Endothelial cell of umbilical vein (primary cell): Measurements from ENCODE around the gene PLA2G4F. TPM values are rescaled to one million over a fixed set of nuclear protein-coding genes. Genes with fewer than 3 reads are reported as not detected.

Experiments used
- BruUV-seq: library from RNA; stranded (reverse); fragments of 400-500 nt; replicated peaks from 2 replicates; lab custom pipeline; 2021; lab: Mats Ljungman, UMichigan
- CTCF ChIA-PET: fragments of 300-600, 350-600 bp; sonication (Branson Sonifier 250); formaldehyde crosslinking; loops from one replicate; lab custom pipeline; 2021; ENCODE audit warnings: antibody characterized with exemption, inconsistent platforms; lab: Charles Lee
- POLR2A ChIA-PET: fragments of 300-600, 350-600 bp; sonication (Branson Sonifier 250); formaldehyde crosslinking; loops from one replicate; lab custom pipeline; 2021; ENCODE audit warnings: antibody characterized with exemption, inconsistent platforms; lab: Charles Lee
- DNase-seq: peaks from one replicate; pipeline ENCODE4 v3.0.0-alpha.2; 2011; ENCODE audit warnings: low read depth, low spot score
- FAIRE-seq: peaks from 2 replicates; lab custom pipeline; 2011; peaks lifted over from hg19 to GRCh38; lab: Jason Lieb, UNC
- H2AFZ ChIP-seq: 2 replicates; pipeline ENCODE4 v1.6.0; 2012; ENCODE audit warnings: low read depth, low read length, control low read depth, inconsistent platforms
- H3K27ac ChIP-seq: 2 replicates; pipeline ENCODE4 v1.5.1; 2011; ENCODE audit warnings: low read depth, mild to moderate bottlenecking, control low read depth, low read length, moderate library complexity; ENCODE audit not compliant: insufficient read depth
- H3K27me3 ChIP-seq, 2 experiments: 2 replicates each; pipeline versions ENCODE4 v1.6.0 to v1.6.1; 2011; ENCODE audit warnings: low read length in 2 of 2, mixed read lengths in 1 of 2; ENCODE audit not compliant: control insufficient read depth in 2 of 2, insufficient read depth in 2 of 2
- H3K36me3 ChIP-seq, 2 experiments: 2 replicates in 1 of 2; 3 replicates in 1 of 2; pipeline ENCODE4 v1.5.1; 2011; ENCODE audit warnings: low read length in 2 of 2, mild to moderate bottlenecking in 1 of 2, moderate library complexity in 1 of 2; ENCODE audit not compliant: control insufficient read depth in 2 of 2, insufficient read depth in 2 of 2; ENCODE audit errors: extremely low read depth in 1 of 2
- H3K4me1 ChIP-seq: 3 replicates; pipeline ENCODE4 v1.5.1; 2011; ENCODE audit warnings: mild to moderate bottlenecking, low read length; ENCODE audit not compliant: control insufficient read depth, insufficient read depth; ENCODE audit errors: extremely low read depth
- H3K4me2 ChIP-seq: 2 replicates; pipeline ENCODE4 v1.6.1; 2011; ENCODE audit warnings: low read length, control low read depth, mixed read lengths; ENCODE audit not compliant: insufficient read depth
- H3K4me3 ChIP-seq, 3 experiments: fragments of 200-600 bp in 1 of 3; sonication (generic), shearing (Covaris generic) in 1 of 3; replicated peaks in 1 of 3; 2 replicates each; pipeline ENCODE4 v1.5.1; 2011 to 2016; ENCODE audit warnings: control low read depth in 3 of 3, low read length in 3 of 3, mild to moderate bottlenecking in 2 of 3, inconsistent platforms in 1 of 3, low read depth in 1 of 3, moderate library complexity in 1 of 3; ENCODE audit not compliant: insufficient read depth in 1 of 3
- H3K79me2 ChIP-seq: 2 replicates; pipeline ENCODE4 v1.6.0; 2012; ENCODE audit warnings: low read length, inconsistent platforms; ENCODE audit not compliant: control insufficient read depth, insufficient read depth
- H3K9ac ChIP-seq: replicated peaks from 2 replicates; pipeline ENCODE3; 2011; ENCODE audit warnings: low read length, control low read depth; ENCODE audit not compliant: insufficient read depth; ENCODE audit errors: extremely low read depth
- H3K9me1 ChIP-seq: replicated peaks from 3 replicates; pipeline ENCODE4 v1.6.0; 2011; ENCODE audit warnings: mild to moderate bottlenecking, low read length; ENCODE audit not compliant: control insufficient read depth, insufficient read depth; ENCODE audit errors: extremely low read depth
- H3K9me3 ChIP-seq: replicated peaks from 2 replicates; pipeline ENCODE4 v1.5.1; 2012; ENCODE audit warnings: low read length, inconsistent platforms; ENCODE audit not compliant: control insufficient read depth, insufficient read depth
- H4K20me1 ChIP-seq: replicated peaks from 2 replicates; pipeline ENCODE3; 2011; ENCODE audit warnings: mild to moderate bottlenecking, low read length; ENCODE audit not compliant: control insufficient read depth, insufficient read depth; ENCODE audit errors: extremely low read depth
- CTCF ChIP-seq, 2 donors: IDR thresholded peaks; 1 replicate in 1 of 2; 2 replicates in 1 of 2; pipeline ENCODE4 v1.5.1; 2011; ENCODE audit warnings: low read length in 2 of 2, mild to moderate bottlenecking in 2 of 2, moderate library complexity in 2 of 2, control low read depth in 1 of 2, inconsistent platforms in 1 of 2, low read depth in 1 of 2; ENCODE audit not compliant: insufficient read depth in 1 of 2; ENCODE audit errors: extremely low read depth in 1 of 2
- MAX ChIP-seq: IDR thresholded peaks from 2 replicates; pipeline ENCODE4 v1.6.1; 2011; ENCODE audit not compliant: insufficient read depth, insufficient read length
- MYC ChIP-seq: IDR thresholded peaks from one replicate; pipeline ENCODE4 v1.6.1; 2011; ENCODE audit warnings: mild to moderate bottlenecking, low read depth, low read length
- POLR2A ChIP-seq: IDR thresholded peaks from 2 replicates; pipeline ENCODE4 v1.6.1; 2012; ENCODE audit warnings: low read depth, mild to moderate bottlenecking, control low read depth, low read length
- POLR2AphosphoS5 ChIP-seq: IDR thresholded peaks from 2 replicates; pipeline ENCODE4 v1.6.1; 2012; ENCODE audit warnings: low read depth, mild to moderate bottlenecking, control low read depth, low read length, moderate library complexity; ENCODE audit not compliant: insufficient read depth
- dilution Hi-C: fragments of 300-500 bp; cut with MboI; formaldehyde crosslinking; loops from one replicate; pipeline ENCODE4 v1.15.0; 2019; ENCODE audit warnings: low sequenced_read_pairs; ENCODE audit not compliant: extremely low pct_ligation_motif_present
- intact Hi-C: fragments of 100-400 bp; cut with micrococcal nuclease; formaldehyde crosslinking; loops from one replicate; pipeline ENCODE4 v1.10.0; 2022
- polyA plus RNA-seq, 4 experiments: library from polyadenylated mRNA; depleted of rRNA in 3 of 4; stranded (reverse) in 3 of 4; unstranded in 1 of 4; fragments of >200 nt; gene quantifications; 2 replicates each; pipeline versions ENCODE4 v1.2.1 to v1.2.3, GENCODE V29; 2011 to 2012; ENCODE audit warnings: missing spikeins in 1 of 4
- total RNA-seq: library from RNA; stranded (reverse); gene quantifications from 2 replicates; pipeline ENCODE4 v1.2.3, GENCODE V29; 2021

Gene PLA2G4F
- total and polyA plus RNA-seq, 2 donors (not counting 3 experiments of a cell fraction or from before 2014, with no cell fraction given), result not detected

- H3K79me2 ChIP-seq, result no peaks in the 10 kb centered on the region
- dilution Hi-C loops, result no loop called here
- no peak for DNase-seq
- ChIA-PET POLR2A (no interaction called here), CTCF (interaction anchor here (0.9 to 2.4 kb wide), 4 partner anchors 10 to 35 kb away, joined by 3 to 18 read pairs (median 7); no protein-coding TSS in a partner anchor)
- no peak overlapping the region for H3K4me3 ChIP-seq
- H3K9me3 ChIP-seq, result no peaks in the 10 kb centered on the region
- H3K9me1 ChIP-seq, result no peaks in the 10 kb centered on the region
- FAIRE-seq, result no peak
- intact Hi-C loops, result no loop called here
- H3K27me3 ChIP-seq, result peaks cover 16 to 31% of the 10 kb centered on the region in 2 experiments
- no peaks in the 10 kb centered on the region for H3K36me3 ChIP-seq
- H3K4me2 ChIP-seq, result no peak overlapping the region
- no TSS peak for BruUV-seq
- H2AFZ ChIP-seq, result no peak overlapping the region
- no peaks in the 10 kb centered on the region for H4K20me1 ChIP-seq
- H3K9ac ChIP-seq, result no peak overlapping the region
- H3K4me1 ChIP-seq, result no peaks in the 10 kb centered on the region
- H3K27ac ChIP-seq, result no peak overlapping the region
- TF ChIP-seq POLR2A (no peak), CTCF (IDR thresholded peaks at IDR 0.05; ENCODE audit: extremely low read depth in 1 of 2, insufficient read depth in 1 of 2, low read depth in 1 of 2, low read length in 2 of 2) (no peak)
These were observed 37.0 kb downstream of the PLA2G4F start for GRCh38 chr15:42119446-42119760.

- no TSS peak for BruUV-seq
- Histone ChIP-seq H3K4me1 (no peaks in the 10 kb centered on the region), H4K20me1 (no peaks in the 10 kb centered on the region), H3K9me3 (no peaks in the 10 kb centered on the region), H3K79me2 (no peaks in the 10 kb centered on the region), H3K4me2 (no peak overlapping the region), H3K36me3 (no peaks in the 10 kb centered on the region), H3K9me1 (no peaks in the 10 kb centered on the region), H3K4me3 (no peak overlapping the region), H3K27ac (no peak overlapping the region), H2AFZ (no peak overlapping the region), H3K9ac (no peak overlapping the region), H3K27me3 (peaks cover 17 to 33% of the 10 kb centered on the region in 2 experiments)
- CTCF ChIA-PET, result interaction anchor here (0.9 to 2.4 kb wide), 4 partner anchors 9 to 34 kb away, joined by 3 to 18 read pairs (median 7); no protein-coding TSS in a partner anchor
- dilution Hi-C loops (no loop called here), intact Hi-C loops (no loop called here)
- no peak for FAIRE-seq
- TF ChIP-seq POLR2AphosphoS5 (no peak), MAX (no peak), CTCF (IDR thresholded peaks at IDR 0.05; ENCODE audit: extremely low read depth in 1 of 2, insufficient read depth in 1 of 2, low read depth in 1 of 2, low read length in 2 of 2) (no peak), MYC (no peak)
- no peak for DNase-seq
- POLR2A ChIA-PET, result no interaction called here
These were observed 37.6 kb downstream of the PLA2G4F start for GRCh38 chr15:42118650-42119445.
